ENCODE measurements around the gene CTNS.

GRCh38 chr17:3688027-3688553, 51.5 kb downstream of the CTNS start:
- TF ChIP-seq, protein P1, sequence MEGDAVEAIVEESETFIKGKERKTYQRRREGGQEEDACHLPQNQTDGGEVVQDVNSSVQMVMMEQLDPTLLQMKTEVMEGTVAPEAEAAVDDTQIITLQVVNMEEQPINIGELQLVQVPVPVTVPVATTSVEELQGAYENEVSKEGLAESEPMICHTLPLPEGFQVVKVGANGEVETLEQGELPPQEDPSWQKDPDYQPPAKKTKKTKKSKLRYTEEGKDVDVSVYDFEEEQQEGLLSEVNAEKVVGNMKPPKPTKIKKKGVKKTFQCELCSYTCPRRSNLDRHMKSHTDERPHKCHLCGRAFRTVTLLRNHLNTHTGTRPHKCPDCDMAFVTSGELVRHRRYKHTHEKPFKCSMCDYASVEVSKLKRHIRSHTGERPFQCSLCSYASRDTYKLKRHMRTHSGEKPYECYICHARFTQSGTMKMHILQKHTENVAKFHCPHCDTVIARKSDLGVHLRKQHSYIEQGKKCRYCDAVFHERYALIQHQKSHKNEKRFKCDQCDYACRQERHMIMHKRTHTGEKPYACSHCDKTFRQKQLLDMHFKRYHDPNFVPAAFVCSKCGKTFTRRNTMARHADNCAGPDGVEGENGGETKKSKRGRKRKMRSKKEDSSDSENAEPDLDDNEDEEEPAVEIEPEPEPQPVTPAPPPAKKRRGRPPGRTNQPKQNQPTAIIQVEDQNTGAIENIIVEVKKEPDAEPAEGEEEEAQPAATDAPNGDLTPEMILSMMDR (IDR thresholded peaks at IDR 0.05) = no peak
- no peak for TF ChIP-seq POLR2AphosphoS5 (IDR thresholded peaks at IDR 0.05; ENCODE audit: insufficient read depth in 1 of 2, low read depth in 1 of 2)

Data from vagina (tissue), 2 donors.